Naive thymus-derived CD4-positive, alpha-beta T cell (primary cell): ENCODE results near the gene MFAP1. TPM values are rescaled to one million over a fixed set of nuclear protein-coding genes. Genes with fewer than 3 reads are reported as not detected.

Source experiments
- ATAC-seq: fragments of 150-1000 bp; cut with Tn5 transposase; 2 replicates; pipeline ENCODE4 v1.10.0; 2021; ENCODE audit warnings: mild to moderate bottlenecking, moderate library complexity
- CTCF ChIA-PET: fragments of 350-600 bp; sonication (Branson Sonifier 250); formaldehyde crosslinking; loops from one replicate; lab custom pipeline; 2021; ENCODE audit warnings: antibody characterized with exemption; lab: Charles Lee
- POLR2A ChIA-PET: fragments of 350-600 bp; sonication (Branson Sonifier 250); formaldehyde crosslinking; loops from one replicate; lab custom pipeline; 2021; ENCODE audit warnings: antibody characterized with exemption, inconsistent platforms; lab: Charles Lee
- DNase-seq, 9 donors: peaks; one replicate each; pipeline versions ENCODE4 v3.0.0 to v3.0.0-alpha.2; 2020 to 2022; ENCODE audit warnings: mixed read lengths in 1 of 9
- H3K27ac ChIP-seq: one replicate; pipeline ENCODE4 v1.7.0; 2013; ENCODE audit warnings: mild to moderate bottlenecking, low read depth, low read length, moderate library complexity
- H3K27me3 ChIP-seq, 2 donors: one replicate each; pipeline ENCODE4 v1.7.0; 2013; ENCODE audit warnings: low read length in 2 of 2, mild to moderate bottlenecking in 2 of 2, moderate library complexity in 2 of 2; ENCODE audit not compliant: control insufficient read depth in 2 of 2, insufficient read depth in 2 of 2
- H3K36me3 ChIP-seq, 3 experiments: 1 replicate in 2 of 3; 2 replicates in 1 of 3; pipeline ENCODE4 v1.7.0; 2013; ENCODE audit warnings: low read length in 3 of 3, mild to moderate bottlenecking in 3 of 3, moderate library complexity in 1 of 3; ENCODE audit not compliant: insufficient read depth in 3 of 3, control insufficient read depth in 2 of 3
- H3K4me1 ChIP-seq, 2 donors: one replicate each; pipeline ENCODE4 v1.7.0; 2013; ENCODE audit warnings: low read length in 2 of 2, mild to moderate bottlenecking in 2 of 2, moderate library complexity in 1 of 2; ENCODE audit not compliant: control insufficient read depth in 2 of 2, insufficient read depth in 2 of 2
- H3K4me3 ChIP-seq: 2 replicates; pipeline ENCODE4 v1.7.0; 2013; ENCODE audit warnings: mild to moderate bottlenecking, low read length
- H3K9me3 ChIP-seq, 3 experiments: 1 replicate in 2 of 3; 2 replicates in 1 of 3; pipeline ENCODE4 v1.7.0; 2013; ENCODE audit warnings: low read length in 3 of 3; ENCODE audit not compliant: control insufficient read depth in 2 of 3
- H3K27ac Mint-ChIP-seq, 9 donors: one replicate each; pipeline ENCODE4 v1.8.0; 2020 to 2022; ENCODE audit warnings: mixed read lengths in 9 of 9, mild to moderate bottlenecking in 8 of 9, moderate library complexity in 5 of 9, inconsistent platforms in 2 of 9
- H3K27me3 Mint-ChIP-seq, 5 donors: one replicate each; pipeline ENCODE4 v1.8.0; 2021 to 2022; ENCODE audit warnings: mixed read lengths in 5 of 5, mild to moderate bottlenecking in 1 of 5
- H3K36me3 Mint-ChIP-seq, 5 donors: one replicate each; pipeline ENCODE4 v1.8.0; 2020 to 2022; ENCODE audit warnings: mixed read lengths in 5 of 5, mild to moderate bottlenecking in 3 of 5, inconsistent platforms in 1 of 5
- H3K4me1 Mint-ChIP-seq, 7 donors: one replicate each; pipeline ENCODE4 v1.8.0; 2020 to 2022; ENCODE audit warnings: mixed read lengths in 7 of 7, mild to moderate bottlenecking in 3 of 7, inconsistent platforms in 1 of 7
- H3K4me3 Mint-ChIP-seq, 10 donors: one replicate each; pipeline ENCODE4 v1.8.0; 2020 to 2022; ENCODE audit warnings: mild to moderate bottlenecking in 10 of 10, mixed read lengths in 10 of 10, moderate library complexity in 6 of 10, inconsistent platforms in 2 of 10
- H3K9me3 Mint-ChIP-seq, 11 donors: one replicate each; pipeline ENCODE4 v1.8.0; 2020 to 2022; ENCODE audit warnings: mixed read lengths in 11 of 11, mild to moderate bottlenecking in 4 of 11, inconsistent platforms in 1 of 11, moderate library complexity in 1 of 11
- intact Hi-C, 2 donors: fragments of 100-400 bp; cut with micrococcal nuclease; formaldehyde crosslinking; loops; one replicate each; pipeline ENCODE4 v1.15.1; 2023
- microRNA-seq: library from miRNA; unstranded; fragments of <30 nt; microRNA quantifications from one replicate; pipeline ENCODE4 v1.2.0, GENCODE V29; 2022; ENCODE audit warnings: borderline microRNAs expressed
- polyA plus RNA-seq, 2 donors: library from polyadenylated mRNA; unstranded; fragments of 300-500 nt; fragmentation: Illumina TruSeq; gene quantifications; one replicate each; pipeline ENCODE4 v1.2.3, GENCODE V29; 2021
- total RNA-seq, 6 experiments: library from RNA in 5 of 6; stranded (reverse) in 5 of 6; gene quantifications; 1 replicate in 5 of 6; 2 replicates in 1 of 6; pipeline ENCODE4 v1.2.3 and lab custom pipeline; 2021 to 2026

The MFAP1 gene
- total and polyA plus RNA-seq, 7 experiments from 2014 or later = 8.1 to 37.3 (median 21.8) TPM

GRCh38 chr15:43769584-43770228 is 54.8 kb downstream of the MFAP1 start:
- Mint-ChIP-seq H3K27ac (peak overlapping the region in 6 of 9 donors; percentile 28 to 77 (median 57)), H3K4me1 (peaks cover 0 to 8% (median 5%) of the 10 kb centered on the region in 7 donors), H3K27me3 (no peaks in the 10 kb centered on the region), H3K4me3 (no peak overlapping the region), H3K9me3 (no peaks in the 10 kb centered on the region), H3K36me3 (peaks cover 0 to 53% (median 28%) of the 10 kb centered on the region in 5 donors)
- Histone ChIP-seq H3K27me3 (no peaks in the 10 kb centered on the region), H3K4me1 (no peaks in the 10 kb centered on the region), H3K27ac (peak overlapping the region; percentile 28), H3K36me3 (peaks cover 35 to 77% (median 35%) of the 10 kb centered on the region in 3 experiments), H3K9me3 (no peaks in the 10 kb centered on the region), H3K4me3 (no peak overlapping the region)
- ATAC-seq = peak; percentile 87
- peak in 8 of 9 donors; percentile 28 to 59 (median 50) for DNase-seq
- intact Hi-C loops = loop anchor here (1.0 to 2.0 kb wide), 3 partner anchors 8 to 22 kb away; no protein-coding TSS in a partner anchor
- POLR2A ChIA-PET = no interaction called here
- CTCF ChIA-PET = interaction anchor here (1.4 kb wide), 1 partner anchor 12 kb away, joined by 5 read pairs; no protein-coding TSS in a partner anchor

GRCh38 chr15:43763819-43764446 is 60.6 kb downstream of the MFAP1 start:
- Histone ChIP-seq H3K4me3 (no peak overlapping the region), H3K27ac (no peak overlapping the region), H3K9me3 (no peaks in the 10 kb centered on the region), H3K36me3 (peaks cover 21 to 92% (median 24%) of the 10 kb centered on the region in 3 experiments), H3K4me1 (no peaks in the 10 kb centered on the region), H3K27me3 (no peaks in the 10 kb centered on the region)
- Mint-ChIP-seq H3K9me3 (no peaks in the 10 kb centered on the region), H3K4me1 (peaks cover 0 to 7% (median 3%) of the 10 kb centered on the region in 7 donors), H3K4me3 (no peak overlapping the region), H3K27ac (peak overlapping the region in 5 of 9 donors; percentile 3 to 77 (median 26)), H3K27me3 (no peaks in the 10 kb centered on the region), H3K36me3 (peaks cover 10 to 49% (median 27%) of the 10 kb centered on the region in 5 donors)
- ChIA-PET POLR2A (no interaction called here), CTCF (no interaction called here)
- no peak for DNase-seq
- intact Hi-C loops = no loop called here
- ATAC-seq = no peak

- no peaks in the 10 kb centered on the region for H3K27me3 Mint-ChIP-seq
- peak overlapping the region in 1 of 9 donors; percentile 1 for H3K27ac Mint-ChIP-seq
- intact Hi-C loops = no loop called here
- ChIA-PET CTCF (no interaction called here), POLR2A (no interaction called here)
- DNase-seq (no peak), ATAC-seq (no peak)
- H3K4me1 ChIP-seq = no peaks in the 10 kb centered on the region
- no peaks in the 10 kb centered on the region for H3K9me3 ChIP-seq
- peaks cover 10 to 40% (median 23%) of the 10 kb centered on the region in 5 donors for H3K36me3 Mint-ChIP-seq
- H3K27ac ChIP-seq = no peak overlapping the region
- peaks cover 14 to 87% (median 19%) of the 10 kb centered on the region in 3 experiments for H3K36me3 ChIP-seq
- H3K9me3 Mint-ChIP-seq = no peaks in the 10 kb centered on the region
- H3K4me3 ChIP-seq = no peak overlapping the region
- H3K27me3 ChIP-seq = no peaks in the 10 kb centered on the region
- H3K4me3 Mint-ChIP-seq = no peak overlapping the region
- H3K4me1 Mint-ChIP-seq = peaks cover 0 to 7% (median 3%) of the 10 kb centered on the region in 7 donors
Observed at GRCh38 chr15:43762824-43763223, 61.7 kb downstream of the MFAP1 start.

Small RNAs within 50 kb of the gene (microRNA-seq; reads per million reads assigned to microRNA genes)
- gene MIR1282 = not detected

Other genes starting within 250 kb of the MFAP1 start
- 10 to 100 TPM; 30.9 to 66.0 (median 47.5) TPM for gene PPIP5K1, start 234.5 kb downstream of the MFAP1 start, total RNA-seq
- gene PPIP5K1, start 234.5 kb downstream of the MFAP1 start, polyA plus RNA-seq = 1 to 10 TPM; 6.1 to 6.2 TPM
- gene CKMT1B, start 230.7 kb downstream of the MFAP1 start, total RNA-seq = not detected
- not detected for gene CKMT1B, start 230.7 kb downstream of the MFAP1 start, polyA plus RNA-seq
- gene STRC, start 205.9 kb downstream of the MFAP1 start, total RNA-seq = 1 to 10 TPM in 3 of 5 experiments, under 1 TPM in 2; 0.56 to 3.9 (median 2.0) TPM
- gene STRC, start 205.9 kb downstream of the MFAP1 start, polyA plus RNA-seq = not detected
- 10 to 100 TPM in 3 of 5 experiments, 1 to 10 TPM in 2; 6.9 to 14.4 (median 12.2) TPM for gene CATSPER2, start 175.8 kb downstream of the MFAP1 start, total RNA-seq
- under 1 TPM; 0.61 to 0.99 TPM for gene CATSPER2, start 175.8 kb downstream of the MFAP1 start, polyA plus RNA-seq
- gene CKMT1A, start 130.8 kb downstream of the MFAP1 start, total RNA-seq = not detected
- gene CKMT1A, start 130.8 kb downstream of the MFAP1 start, polyA plus RNA-seq = not detected
- 100 to 1,000 TPM; 127 to 397 (median 183) TPM for gene PDIA3, start 78.3 kb downstream of the MFAP1 start, total RNA-seq
- 100 to 1,000 TPM; 256 to 301 TPM for gene PDIA3, start 78.3 kb downstream of the MFAP1 start, polyA plus RNA-seq
- gene ELL3, start 47.7 kb downstream of the MFAP1 start, total RNA-seq = 1 to 10 TPM; 1.8 to 2.1 (median 1.9) TPM
- gene ELL3, start 47.7 kb downstream of the MFAP1 start, polyA plus RNA-seq = 1 to 10 TPM; 2.9 to 4.9 TPM
- gene SERF2, start 32.4 kb downstream of the MFAP1 start, total RNA-seq = 100 to 1,000 TPM; 358 to 676 (median 553) TPM
- gene SERF2, start 32.4 kb downstream of the MFAP1 start, polyA plus RNA-seq = 1,000 to 10,000 TPM; 1,664 to 2,070 TPM
- gene SERINC4, start 24.5 kb downstream of the MFAP1 start, total RNA-seq = under 1 TPM in 4 of 5 experiments, not detected in 1; 0.13 to 0.57 (median 0.33) TPM
- 1 to 10 TPM; 3.1 to 8.8 TPM for gene SERINC4, start 24.5 kb downstream of the MFAP1 start, polyA plus RNA-seq
- gene HYPK, start 24.1 kb downstream of the MFAP1 start, total RNA-seq = 10 to 100 TPM; 16.9 to 32.1 (median 27.0) TPM
- 10 to 100 TPM in 1 of 2 donors, 1 to 10 TPM in 1; 7.5 to 28.2 TPM for gene HYPK, start 24.1 kb downstream of the MFAP1 start, polyA plus RNA-seq
- gene WDR76, start 2.3 kb upstream of the MFAP1 start, total RNA-seq = 10 to 100 TPM in 3 of 5 experiments, 1 to 10 TPM in 2; 6.6 to 62.1 (median 12.4) TPM
- gene WDR76, start 2.3 kb upstream of the MFAP1 start, polyA plus RNA-seq = 1 to 10 TPM; 7.7 to 8.5 TPM